SU-DHL-6 (cell line): ENCODE measurements around the gene YARS1.

Source experiments
- EZH2phosphoT487 ChIP-seq: fragments of 200-600 bp; sonication (generic), shearing (Covaris generic); conservative IDR thresholded peaks from 2 replicates; pipeline ENCODE4 v1.6.1; 2018; ENCODE audit warnings: mild to moderate bottlenecking, antibody characterized with exemption, low read length, moderate library complexity, mixed read lengths
- TF ChIP-seq, protein P1 (sequence below): fragments of 200-600 bp; sonication (generic); IDR thresholded peaks from one replicate; pipeline ENCODE4 v1.5.1; 2017; ENCODE audit warnings: antibody characterized with exemption, mild to moderate bottlenecking, low read length, moderate library complexity; ENCODE audit not compliant: insufficient read depth, poor library complexity, severe bottlenecking

DNA sequence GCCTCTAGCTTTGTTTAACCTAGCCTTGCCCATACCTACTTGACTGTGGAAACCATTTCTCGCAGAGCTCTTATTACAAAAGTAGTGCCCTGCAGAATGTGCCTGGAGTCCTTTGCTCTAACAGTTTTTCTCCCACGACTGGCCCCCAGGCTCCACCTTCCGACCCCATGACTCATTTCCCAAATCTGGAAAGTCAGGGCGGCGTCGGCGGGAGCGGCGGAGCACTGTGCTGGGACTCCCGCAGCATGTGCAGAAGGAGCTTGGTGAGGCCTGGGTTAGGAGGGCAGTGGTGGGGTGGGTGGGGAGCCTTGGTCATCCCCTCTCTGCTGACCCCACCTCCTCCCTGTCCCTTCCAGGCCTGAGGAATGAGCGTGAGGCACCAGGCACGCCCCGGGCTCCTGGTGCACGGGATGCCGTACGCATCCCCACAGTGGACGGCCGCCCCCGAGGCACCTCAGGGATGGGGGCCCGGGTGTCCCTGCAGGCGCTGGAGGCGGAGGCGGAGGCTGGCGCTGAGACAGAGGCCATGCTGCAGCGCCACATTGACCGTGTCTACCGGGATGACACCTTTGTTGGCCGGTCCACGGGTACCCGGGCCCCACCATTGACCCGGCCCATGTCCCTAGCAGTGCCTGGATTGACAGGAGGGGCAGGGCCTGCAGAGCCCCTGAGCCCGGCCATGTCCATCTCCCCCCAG lies 47.5 kb downstream of the YARS1 start:
- TF ChIP-seq, protein P1, sequence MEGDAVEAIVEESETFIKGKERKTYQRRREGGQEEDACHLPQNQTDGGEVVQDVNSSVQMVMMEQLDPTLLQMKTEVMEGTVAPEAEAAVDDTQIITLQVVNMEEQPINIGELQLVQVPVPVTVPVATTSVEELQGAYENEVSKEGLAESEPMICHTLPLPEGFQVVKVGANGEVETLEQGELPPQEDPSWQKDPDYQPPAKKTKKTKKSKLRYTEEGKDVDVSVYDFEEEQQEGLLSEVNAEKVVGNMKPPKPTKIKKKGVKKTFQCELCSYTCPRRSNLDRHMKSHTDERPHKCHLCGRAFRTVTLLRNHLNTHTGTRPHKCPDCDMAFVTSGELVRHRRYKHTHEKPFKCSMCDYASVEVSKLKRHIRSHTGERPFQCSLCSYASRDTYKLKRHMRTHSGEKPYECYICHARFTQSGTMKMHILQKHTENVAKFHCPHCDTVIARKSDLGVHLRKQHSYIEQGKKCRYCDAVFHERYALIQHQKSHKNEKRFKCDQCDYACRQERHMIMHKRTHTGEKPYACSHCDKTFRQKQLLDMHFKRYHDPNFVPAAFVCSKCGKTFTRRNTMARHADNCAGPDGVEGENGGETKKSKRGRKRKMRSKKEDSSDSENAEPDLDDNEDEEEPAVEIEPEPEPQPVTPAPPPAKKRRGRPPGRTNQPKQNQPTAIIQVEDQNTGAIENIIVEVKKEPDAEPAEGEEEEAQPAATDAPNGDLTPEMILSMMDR: no peak
- TF ChIP-seq EZH2phosphoT487: no peak
